Heart left ventricle (tissue), 13 donors: Measurements from ENCODE around the gene CDON.
"Not testable (repeated sequence)": the region's sequence is repeated elsewhere in the genome, so short reads cannot be mapped to it uniquely, and the experiment has no call there.

ENCODE experiments used
- POLR2A ChIP-seq, 2 donors: fragments of 450-650 bp; IDR thresholded peaks; one replicate each; pipeline ENCODE4 v1.6.1; 2017; ENCODE audit warnings: antibody characterized with exemption in 2 of 2, mild to moderate bottlenecking in 2 of 2, moderate library complexity in 2 of 2
- TF ChIP-seq, protein P1 (sequence below), 12 donors: fragments of 200-600 bp; sonication (generic) in 4 of 12; IDR thresholded peaks; one replicate each; pipeline versions ENCODE4 v1.5.0 to v1.8.0; 2018 to 2022; ENCODE audit warnings: antibody characterized with exemption in 12 of 12, mild to moderate bottlenecking in 5 of 12
- donor health status: ischemic (EF 13 %, LVEDD 7.1; RV severe dilation, severe dysfunction).
- donor health status: DM: no; HTN: yes; CAD: no.
- donor health status: DM: no; HTN: no; CAD: no.
- donor health status: ischemic (EF 25% LVEDD 6.9; RV normal size, moderate dysfunction).
- donor health status: ischemic (EF 25% LVEDD 5.7; RV mildly dilated, moderate dysfunction).
- donor health status: ischemic (EF 35%, LVEDD 5.7; RV mildly dilated, moderate dysfunction).
- donor health status: nonischemic (EF 11% LVEDD 7.7; RV severe dilation, severe dysfunction).
- donor health status: DM: yes; HTN: yes; CAD: no.
- donor health status: PGD.
- donor health status: ischemic (EF 29% LVEDD 5.4; RV normal size, mild dysfunction).
- donor health status: nonischemic (EF 23%, LVEDD 6.1; RV moderate dilation, normal function).

DNA sequence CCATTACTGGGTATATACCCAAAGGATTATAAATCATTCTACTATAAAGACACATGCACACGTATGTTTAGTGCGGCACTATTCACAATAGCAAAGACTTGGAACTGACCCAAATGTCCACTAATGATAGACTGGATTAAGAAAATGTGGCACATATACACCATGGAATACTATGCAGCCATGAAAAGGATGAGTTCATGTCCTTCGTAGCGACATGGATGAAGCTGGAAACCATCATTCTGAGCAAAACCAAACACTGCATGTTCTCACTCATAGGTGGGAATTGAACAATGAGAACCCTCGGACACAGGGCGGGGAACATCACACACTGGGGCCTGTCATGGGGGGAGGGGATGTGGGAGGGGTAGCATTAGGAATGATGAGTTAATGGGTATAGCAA, 76.7 kb downstream of the CDON start:
- TF ChIP-seq POLR2A (IDR thresholded peaks at IDR 0.05) = not testable (repeated sequence)
- TF ChIP-seq, protein P1, sequence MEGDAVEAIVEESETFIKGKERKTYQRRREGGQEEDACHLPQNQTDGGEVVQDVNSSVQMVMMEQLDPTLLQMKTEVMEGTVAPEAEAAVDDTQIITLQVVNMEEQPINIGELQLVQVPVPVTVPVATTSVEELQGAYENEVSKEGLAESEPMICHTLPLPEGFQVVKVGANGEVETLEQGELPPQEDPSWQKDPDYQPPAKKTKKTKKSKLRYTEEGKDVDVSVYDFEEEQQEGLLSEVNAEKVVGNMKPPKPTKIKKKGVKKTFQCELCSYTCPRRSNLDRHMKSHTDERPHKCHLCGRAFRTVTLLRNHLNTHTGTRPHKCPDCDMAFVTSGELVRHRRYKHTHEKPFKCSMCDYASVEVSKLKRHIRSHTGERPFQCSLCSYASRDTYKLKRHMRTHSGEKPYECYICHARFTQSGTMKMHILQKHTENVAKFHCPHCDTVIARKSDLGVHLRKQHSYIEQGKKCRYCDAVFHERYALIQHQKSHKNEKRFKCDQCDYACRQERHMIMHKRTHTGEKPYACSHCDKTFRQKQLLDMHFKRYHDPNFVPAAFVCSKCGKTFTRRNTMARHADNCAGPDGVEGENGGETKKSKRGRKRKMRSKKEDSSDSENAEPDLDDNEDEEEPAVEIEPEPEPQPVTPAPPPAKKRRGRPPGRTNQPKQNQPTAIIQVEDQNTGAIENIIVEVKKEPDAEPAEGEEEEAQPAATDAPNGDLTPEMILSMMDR (IDR thresholded peaks at IDR 0.05) = not testable (repeated sequence)
